HG03460 (cell line): Measurements from ENCODE around the gene NFKBIE.

Source experiments
- ATAC-seq: cut with Tn5 transposase; IDR thresholded peaks from one replicate; pipeline ENCODE4 v1.9.1; 2021; ENCODE audit not compliant: unreplicated experiment

Gene NFKBIE

DNA sequence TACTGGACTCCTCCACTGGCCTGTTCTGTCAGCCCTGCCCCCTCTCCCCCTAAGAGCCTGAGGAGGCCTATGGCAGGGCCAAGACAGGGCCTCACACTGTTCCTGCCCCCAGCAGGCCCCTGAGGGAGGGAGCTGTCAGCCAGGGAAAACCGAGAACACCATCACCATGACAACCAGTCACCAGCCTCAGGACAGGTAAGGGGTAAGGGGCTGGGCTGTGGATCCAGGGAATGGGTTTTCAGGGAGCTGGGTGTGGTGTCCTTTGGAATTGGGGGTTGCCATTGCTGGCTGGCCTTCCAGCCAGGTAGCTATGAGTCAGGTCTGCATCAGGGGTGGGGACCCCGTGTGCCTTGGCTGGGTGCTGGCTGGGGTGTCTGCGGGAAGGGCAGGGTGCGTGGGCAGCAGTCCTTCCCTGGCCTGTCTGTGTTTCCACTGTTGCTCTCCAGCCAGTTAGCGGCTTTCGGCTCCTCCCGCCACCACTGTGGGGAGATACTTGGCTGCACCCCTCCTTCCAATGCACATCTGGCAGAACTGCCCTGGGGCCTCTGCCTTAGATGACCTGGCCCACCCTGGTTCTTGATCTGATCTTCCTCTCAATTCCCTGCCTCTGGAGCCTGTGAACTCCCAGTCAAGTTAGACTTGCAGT lies 38.1 kb downstream of the NFKBIE start:
- ATAC-seq = no peak

GRCh38 chr6:44226368-44227147 lies 38.8 kb downstream of the NFKBIE start:
- ATAC-seq = no peak

- no peak for ATAC-seq
Observed at GRCh38 chr6:44225579-44226325, 39.6 kb downstream of the NFKBIE start.

GRCh38 chr6:44224965-44225305 lies 40.4 kb downstream of the NFKBIE start:
- ATAC-seq = no peak

- peak; percentile 12 for ATAC-seq
Observed at GRCh38 chr6:44224029-44224964, 41.1 kb downstream of the NFKBIE start.

- ATAC-seq = peak; percentile 40
Observed at GRCh38 chr6:44223319-44224028, 41.9 kb downstream of the NFKBIE start, which contains the start of gene SLC29A1. Gene SLC29A1, plus strand, starts transcription at chr6:44223595. Its CDS starts 3,719 bp downstream, at chr6:44227314.

DNA sequence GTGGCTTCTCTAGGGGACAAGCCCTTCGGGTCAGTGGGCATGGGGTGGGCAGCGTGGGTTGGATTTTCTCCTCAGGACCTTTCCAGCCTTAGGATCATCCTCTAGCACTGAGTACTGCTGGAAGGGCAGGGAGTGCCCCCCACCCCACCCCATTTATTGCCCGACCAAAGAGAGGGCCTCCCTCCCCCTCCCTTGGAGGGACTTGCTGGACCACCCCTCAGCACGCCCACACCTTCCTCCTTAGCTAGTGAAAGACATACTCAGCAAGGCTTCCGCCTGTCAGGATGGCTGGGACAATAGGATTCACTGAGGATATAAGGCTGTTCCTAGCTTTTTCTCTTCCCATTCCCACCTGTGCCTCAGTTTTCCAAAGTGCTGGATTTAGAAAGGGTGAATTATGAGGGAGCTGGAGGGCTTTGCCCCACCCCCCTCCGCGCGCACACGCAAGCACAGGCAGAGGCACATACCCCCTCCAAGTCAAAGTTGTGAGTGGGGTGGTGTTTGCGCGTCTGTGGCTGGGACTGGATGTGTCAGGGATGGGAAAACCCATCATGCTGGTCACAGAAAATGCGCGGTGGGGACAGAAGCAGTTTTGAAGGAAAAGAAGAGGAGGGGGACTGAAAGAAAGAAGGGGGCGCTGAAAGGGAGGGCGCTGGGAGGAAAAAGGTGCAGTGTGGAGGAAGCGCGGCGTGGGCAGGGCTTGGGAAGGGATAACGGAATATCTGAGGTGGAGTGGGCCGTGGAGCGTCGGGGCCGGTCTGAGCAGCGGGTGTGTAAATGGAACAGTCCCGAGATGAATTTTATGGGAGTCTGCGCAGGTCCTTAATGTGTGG lies 42.6 kb downstream of the NFKBIE start:
- peak; percentile 3 for ATAC-seq

DNA sequence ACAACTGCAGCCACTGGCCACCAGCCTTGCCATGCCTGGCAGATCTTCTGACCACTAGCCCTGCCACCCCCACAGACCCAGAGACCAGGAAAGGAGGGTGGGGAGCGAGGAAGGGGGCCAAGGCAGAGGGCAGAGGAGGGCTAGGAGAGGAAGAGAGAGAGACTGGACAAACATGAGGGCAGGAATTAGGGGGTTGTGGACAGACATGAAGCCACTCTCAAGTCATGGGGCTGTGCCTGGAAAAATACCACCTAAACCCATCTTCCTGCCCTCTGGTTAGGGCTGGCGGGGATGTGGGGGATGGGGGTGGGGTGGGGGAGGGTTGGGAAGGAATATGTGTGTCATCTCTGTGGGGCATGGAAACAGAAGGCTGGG lies 43.4 kb downstream of the NFKBIE start:
- no peak for ATAC-seq

GRCh38 chr6:44221291-44221960 lies 43.9 kb downstream of the NFKBIE start:
- ATAC-seq = peak; percentile 39

- ATAC-seq = no peak
Observed at GRCh38 chr6:44220913-44221290, 44.4 kb downstream of the NFKBIE start.

DNA sequence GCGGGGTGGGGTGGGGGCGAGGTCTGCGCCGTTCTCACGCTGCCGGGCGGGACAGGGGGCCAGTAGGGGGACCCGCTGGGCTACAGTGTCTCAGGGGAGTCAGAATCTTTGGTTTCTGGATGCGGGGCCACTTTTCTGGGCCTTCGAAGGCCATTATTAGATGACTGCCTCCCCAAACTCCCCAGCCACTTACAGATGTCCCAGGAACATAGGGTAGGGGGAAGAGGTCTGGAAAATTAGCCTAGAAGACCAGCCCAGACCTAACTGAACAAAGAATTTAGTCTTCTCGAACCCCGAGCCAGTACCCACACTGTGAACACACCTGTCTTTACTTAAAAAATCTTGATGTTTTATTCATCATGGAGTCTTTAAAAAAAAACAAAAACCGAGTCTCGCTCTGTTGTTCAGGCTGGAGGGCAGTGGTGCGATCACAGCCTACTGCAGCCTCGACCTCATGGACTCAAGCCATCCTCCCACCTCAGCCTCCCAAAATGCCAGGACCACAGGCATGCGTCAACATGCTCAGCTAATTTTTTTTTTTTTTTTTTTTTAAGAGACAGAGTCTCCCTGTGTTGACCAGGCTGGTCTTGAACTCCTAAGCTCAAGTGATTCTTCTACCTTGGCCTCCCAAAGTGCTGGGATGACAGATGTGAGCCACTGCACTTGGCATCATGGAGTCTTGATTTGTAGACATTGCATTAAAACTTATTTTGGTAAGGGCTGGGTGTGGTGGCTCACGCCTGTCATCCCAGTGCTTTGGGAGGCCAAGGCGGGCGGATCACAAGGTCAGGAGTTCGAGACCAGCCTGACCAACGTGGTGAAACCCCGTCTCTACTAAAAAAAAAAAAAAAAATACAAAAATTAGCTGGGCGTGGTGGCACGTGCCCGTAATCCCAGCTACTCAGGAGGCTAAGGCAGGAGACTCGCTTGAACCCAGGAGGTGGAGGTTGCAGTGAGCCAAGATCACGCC lies 45.3 kb downstream of the NFKBIE start:
- no peak for ATAC-seq

GRCh38 chr6:44219053-44219814 lies 46.1 kb downstream of the NFKBIE start:
- peak; percentile 51 for ATAC-seq

DNA sequence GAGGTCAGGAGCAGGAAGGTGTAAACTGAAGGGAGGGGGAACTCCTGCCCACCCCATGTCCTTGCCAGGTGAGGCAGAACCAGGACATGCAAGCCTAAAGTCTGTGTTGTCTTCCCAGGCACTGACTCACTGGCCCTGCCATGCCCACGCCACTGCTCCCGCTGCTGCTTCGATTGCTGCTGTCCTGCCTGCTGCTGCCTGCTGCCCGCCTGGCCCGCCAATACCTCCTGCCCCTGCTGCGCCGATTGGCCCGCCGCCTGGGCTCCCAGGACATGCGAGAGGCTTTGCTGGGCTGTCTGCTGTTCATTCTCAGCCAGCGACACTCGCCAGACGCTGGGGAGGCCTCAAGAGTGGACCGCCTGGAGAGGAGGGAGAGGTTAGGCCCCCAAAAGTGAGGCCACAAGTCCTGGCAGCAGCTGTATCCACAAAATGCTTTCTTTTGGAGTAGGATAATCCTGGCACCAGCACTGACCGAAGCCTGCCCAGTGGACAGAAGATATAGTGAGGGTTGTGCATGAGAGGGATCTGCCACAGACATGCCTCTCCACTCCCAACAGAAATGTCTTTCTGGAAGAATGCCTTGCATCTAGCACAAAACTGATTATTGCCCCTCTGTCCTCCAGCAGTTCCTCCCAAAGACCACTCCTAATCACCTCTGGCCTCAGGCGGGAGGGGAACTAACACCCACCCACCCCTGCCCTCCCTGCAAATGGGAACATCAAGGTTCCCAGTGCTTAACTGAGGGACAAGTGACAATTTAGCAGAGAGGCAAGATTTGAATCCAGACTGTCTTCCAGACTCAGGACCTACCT lies 47.8 kb downstream of the NFKBIE start:
- no peak for ATAC-seq

GRCh38 chr6:44216677-44217331 lies 48.5 kb downstream of the NFKBIE start, which contains the start of gene MYMX:
Gene MYMX, plus strand, starts transcription at chr6:44216926. Its CDS starts 546 bp downstream, at chr6:44217472.
- ATAC-seq = no peak

- no peak for ATAC-seq
Observed at GRCh38 chr6:44214307-44214706, 51.0 kb downstream of the NFKBIE start.
